Heart left ventricle (tissue), 13 donors: ENCODE measurements around the gene ZNF526.

Source experiments
- POLR2A ChIP-seq, 2 donors: fragments of 450-650 bp; IDR thresholded peaks; one replicate each; pipeline ENCODE4 v1.6.1; 2017; ENCODE audit warnings: antibody characterized with exemption in 2 of 2, mild to moderate bottlenecking in 2 of 2, moderate library complexity in 2 of 2
- TF ChIP-seq, protein P1 (sequence below), 12 donors: fragments of 200-600 bp; sonication (generic) in 4 of 12; IDR thresholded peaks; one replicate each; pipeline versions ENCODE4 v1.5.0 to v1.8.0; 2018 to 2022; ENCODE audit warnings: antibody characterized with exemption in 12 of 12, mild to moderate bottlenecking in 5 of 12
- donor health status: ischemic (EF 13 %, LVEDD 7.1; RV severe dilation, severe dysfunction).
- donor health status: DM: no; HTN: yes; CAD: no.
- donor health status: DM: no; HTN: no; CAD: no.
- donor health status: ischemic (EF 25% LVEDD 6.9; RV normal size, moderate dysfunction).
- donor health status: ischemic (EF 25% LVEDD 5.7; RV mildly dilated, moderate dysfunction).
- donor health status: ischemic (EF 35%, LVEDD 5.7; RV mildly dilated, moderate dysfunction).
- donor health status: nonischemic (EF 11% LVEDD 7.7; RV severe dilation, severe dysfunction).
- donor health status: DM: yes; HTN: yes; CAD: no.
- donor health status: PGD.
- donor health status: ischemic (EF 29% LVEDD 5.4; RV normal size, mild dysfunction).
- donor health status: nonischemic (EF 23%, LVEDD 6.1; RV moderate dilation, normal function).

DNA sequence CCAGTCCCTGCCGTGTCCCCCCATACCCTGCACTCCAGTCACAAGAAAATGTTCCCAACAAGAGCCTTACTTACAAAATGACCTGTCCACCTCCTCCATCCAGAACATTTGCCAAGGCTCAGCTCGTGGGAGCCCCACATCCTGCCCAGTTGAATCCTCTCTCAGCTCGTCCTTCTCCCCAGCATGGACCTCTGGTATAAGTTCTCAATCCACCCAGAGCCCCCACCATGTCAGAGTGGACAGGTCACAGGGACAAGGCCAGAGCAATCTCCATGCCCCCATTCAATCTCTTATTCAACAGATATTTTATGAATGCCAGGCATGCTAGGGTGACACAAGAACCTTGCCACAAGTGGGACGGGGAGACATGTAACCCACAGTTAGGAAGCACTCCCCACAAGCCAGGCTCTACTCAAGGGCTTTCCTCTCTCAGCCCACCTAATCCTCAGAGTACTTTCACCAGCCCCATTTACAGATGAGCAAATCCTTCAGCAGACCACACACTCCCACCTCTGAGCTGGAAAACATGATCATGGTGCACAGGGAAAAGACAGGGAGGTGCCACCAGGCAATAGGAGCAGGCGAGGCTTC lies 17.7 kb upstream of the ZNF526 start:
- TF ChIP-seq POLR2A (IDR thresholded peaks at IDR 0.05), result no peak
- TF ChIP-seq, protein P1, sequence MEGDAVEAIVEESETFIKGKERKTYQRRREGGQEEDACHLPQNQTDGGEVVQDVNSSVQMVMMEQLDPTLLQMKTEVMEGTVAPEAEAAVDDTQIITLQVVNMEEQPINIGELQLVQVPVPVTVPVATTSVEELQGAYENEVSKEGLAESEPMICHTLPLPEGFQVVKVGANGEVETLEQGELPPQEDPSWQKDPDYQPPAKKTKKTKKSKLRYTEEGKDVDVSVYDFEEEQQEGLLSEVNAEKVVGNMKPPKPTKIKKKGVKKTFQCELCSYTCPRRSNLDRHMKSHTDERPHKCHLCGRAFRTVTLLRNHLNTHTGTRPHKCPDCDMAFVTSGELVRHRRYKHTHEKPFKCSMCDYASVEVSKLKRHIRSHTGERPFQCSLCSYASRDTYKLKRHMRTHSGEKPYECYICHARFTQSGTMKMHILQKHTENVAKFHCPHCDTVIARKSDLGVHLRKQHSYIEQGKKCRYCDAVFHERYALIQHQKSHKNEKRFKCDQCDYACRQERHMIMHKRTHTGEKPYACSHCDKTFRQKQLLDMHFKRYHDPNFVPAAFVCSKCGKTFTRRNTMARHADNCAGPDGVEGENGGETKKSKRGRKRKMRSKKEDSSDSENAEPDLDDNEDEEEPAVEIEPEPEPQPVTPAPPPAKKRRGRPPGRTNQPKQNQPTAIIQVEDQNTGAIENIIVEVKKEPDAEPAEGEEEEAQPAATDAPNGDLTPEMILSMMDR (IDR thresholded peaks at IDR 0.05), result no peak
